ENCODE results near the gene XPO6.

XPO6 gene

DNA sequence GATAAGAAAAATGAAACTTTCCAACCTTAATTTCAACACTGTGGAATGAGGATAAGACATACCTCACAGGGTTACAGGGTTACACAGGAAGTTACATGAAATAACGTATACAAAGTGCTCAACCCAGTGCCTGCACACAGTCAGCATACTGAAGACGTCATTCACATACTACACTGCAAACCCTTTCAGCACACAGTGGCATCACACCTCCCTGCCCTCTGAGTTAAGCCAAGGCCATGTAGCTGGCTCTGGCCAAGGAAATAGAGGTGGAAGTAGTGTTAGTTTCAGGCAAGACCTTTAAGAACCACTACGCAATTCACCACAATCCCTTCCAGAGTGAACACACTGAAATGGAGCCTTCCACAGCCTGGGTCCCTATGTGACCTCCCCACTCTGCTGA, 101.7 kb downstream of the XPO6 start:
- DNase-seq, result no peak

GRCh38 chr16:28108590-28109247, 103.0 kb downstream of the XPO6 start:
- DNase-seq, result no peak

DNA sequence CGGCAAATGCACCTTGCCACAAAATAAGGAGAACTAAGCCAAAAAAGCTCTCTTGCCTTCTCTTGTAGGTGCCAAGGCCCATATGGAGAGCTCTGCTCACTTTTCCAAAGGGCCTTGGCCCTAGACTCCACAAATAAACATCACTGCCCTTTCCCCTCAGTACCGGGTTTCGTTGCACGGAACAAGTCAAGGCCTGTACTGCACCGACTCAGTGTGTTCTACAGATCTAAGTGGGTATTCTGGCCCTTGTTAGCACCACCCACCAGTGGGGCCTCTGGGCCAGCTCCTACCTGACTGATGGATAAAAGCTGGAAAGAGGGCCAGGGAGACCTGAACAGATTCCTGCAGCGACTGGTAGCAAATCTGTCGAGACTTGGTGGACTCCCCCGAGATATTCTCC, 104.5 kb downstream of the XPO6 start:
- DNase-seq, result no peak

- DNase-seq, result no peak
Observed at GRCh38 chr16:28106467-28107215, 105.1 kb downstream of the XPO6 start.

GRCh38 chr16:28105954-28106353, 105.8 kb downstream of the XPO6 start:
- no peak for DNase-seq

DNA sequence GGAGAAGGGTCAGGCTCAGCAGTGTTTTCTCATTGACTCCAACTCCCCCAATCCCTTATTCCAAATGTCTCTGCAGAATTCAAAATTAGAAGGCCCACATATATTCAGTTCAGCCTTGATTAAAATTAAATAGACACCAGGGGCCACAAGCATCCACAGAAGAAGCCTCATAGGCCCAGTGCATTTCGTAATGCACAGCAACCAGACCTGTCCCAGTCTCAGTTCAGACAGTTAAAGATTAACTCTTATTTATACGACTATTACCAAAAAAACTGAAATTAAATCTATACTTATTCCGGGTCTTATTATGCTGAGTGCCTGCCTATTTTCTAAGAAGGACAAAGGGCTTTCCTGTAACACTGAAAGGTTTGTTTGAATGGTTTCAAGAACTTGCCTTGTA, 106.5 kb downstream of the XPO6 start:
- DNase-seq, result no peak

- DNase-seq, result no peak
Observed at GRCh38 chr16:28104404-28104803, 107.4 kb downstream of the XPO6 start.

DNA sequence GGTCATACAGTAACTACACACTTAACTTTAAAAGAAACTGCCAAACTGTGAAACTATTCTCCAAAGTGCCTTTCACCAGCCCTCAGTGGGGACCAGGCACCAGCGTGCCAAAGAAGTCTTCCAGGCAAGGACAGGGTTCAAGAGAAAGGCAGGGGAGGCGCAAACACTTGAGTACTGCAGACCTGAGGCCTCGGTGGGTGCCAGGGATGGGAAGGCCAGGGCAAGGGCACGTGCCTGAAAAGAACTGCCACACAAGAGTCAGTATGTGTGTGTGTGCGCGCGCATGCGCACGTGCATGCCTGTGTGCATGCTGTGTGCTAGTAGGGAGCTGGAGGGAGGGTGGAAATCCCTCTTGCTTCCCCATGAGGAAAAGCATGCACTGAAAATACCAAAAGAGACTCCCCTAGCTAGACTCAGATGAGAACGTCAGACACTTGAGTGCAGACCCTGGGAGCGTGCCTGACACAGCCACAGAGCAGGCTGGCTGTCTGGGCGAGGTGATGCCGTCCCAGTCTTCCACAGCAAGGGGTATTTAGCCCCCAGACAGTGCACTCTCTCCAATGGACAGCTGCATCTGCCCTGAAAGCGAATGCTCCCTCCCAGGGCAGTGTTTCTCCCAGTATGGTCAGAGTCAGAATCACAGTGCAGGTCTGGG, 108.1 kb downstream of the XPO6 start:
- no peak for DNase-seq

GRCh38 chr16:28101533-28101890, 110.3 kb downstream of the XPO6 start:
- no peak for DNase-seq

DNA sequence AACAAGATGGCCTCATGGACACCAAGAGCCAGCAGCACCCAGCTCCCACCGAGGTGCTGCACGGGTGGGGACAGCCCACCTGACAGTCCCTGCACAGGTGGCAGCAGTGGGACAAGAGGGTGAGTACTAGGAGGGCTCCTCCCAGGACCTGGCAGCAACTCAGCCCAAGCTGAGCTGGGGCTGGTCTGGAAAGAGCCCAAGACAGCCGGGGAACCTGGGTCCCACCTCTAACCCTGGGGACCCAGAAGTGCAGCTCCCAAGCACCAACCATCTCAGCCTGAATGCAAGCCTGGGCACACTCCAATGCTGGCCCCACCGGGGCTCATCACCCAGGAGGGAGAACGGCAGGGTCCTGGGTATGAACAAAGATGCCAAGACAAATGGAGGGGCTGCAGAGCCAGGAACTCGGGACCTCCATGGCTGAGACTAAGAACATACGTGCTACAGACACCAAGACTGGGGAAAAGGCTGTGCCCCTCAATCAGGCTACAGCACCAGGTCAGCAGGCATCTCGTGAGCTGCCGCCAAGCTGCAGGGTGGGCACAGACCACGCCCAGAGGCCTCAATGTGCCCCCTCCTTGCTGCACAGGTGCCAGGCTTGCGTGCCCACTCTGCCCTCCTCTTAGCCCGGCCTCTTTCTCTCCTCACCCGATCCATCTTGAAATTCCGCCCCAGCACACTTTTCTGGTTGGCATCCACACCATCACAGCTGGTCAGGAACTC, 110.8 kb downstream of the XPO6 start:
- DNase-seq, result no peak

GRCh38 chr16:28098959-28099945, 112.5 kb downstream of the XPO6 start:
- DNase-seq, result no peak

DNA sequence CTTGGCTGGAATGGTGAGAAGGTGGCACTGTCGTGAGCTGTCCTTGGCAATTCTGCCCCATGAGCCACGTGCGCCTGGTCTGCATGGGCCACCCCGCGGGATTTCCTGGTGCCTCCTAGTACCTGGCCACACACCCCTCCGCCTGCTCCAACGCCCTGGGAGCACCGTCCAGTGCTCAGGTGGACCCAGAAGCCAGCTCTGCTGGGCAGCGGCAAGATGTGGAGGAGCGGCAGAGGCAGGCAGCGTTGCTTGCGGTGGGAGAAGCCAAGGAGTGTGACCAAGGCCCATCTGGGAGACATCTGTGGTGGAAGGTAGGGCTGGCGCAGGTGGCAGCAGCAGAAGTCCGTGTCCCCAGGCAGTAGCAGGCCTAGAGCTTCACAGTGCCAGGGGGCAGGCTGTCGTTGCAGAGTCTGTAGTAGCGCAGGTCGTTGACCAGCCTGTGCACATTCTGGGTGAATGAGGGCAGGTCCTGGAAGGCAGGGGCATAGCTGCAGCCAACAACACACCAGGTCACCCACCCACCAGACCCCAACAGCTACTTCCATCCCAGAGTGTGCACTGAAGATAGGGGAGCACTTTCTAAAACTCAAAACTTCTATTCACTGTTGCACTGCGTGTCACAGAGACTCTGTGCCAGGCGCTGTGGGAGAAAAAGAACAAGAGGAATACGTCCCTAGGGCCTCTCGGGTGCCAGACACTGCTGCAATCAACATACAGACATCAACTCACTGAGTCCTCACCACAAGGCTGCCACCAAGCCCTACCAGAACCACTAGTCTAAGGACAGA, 113.4 kb downstream of the XPO6 start:
- no peak for DNase-seq

DNA sequence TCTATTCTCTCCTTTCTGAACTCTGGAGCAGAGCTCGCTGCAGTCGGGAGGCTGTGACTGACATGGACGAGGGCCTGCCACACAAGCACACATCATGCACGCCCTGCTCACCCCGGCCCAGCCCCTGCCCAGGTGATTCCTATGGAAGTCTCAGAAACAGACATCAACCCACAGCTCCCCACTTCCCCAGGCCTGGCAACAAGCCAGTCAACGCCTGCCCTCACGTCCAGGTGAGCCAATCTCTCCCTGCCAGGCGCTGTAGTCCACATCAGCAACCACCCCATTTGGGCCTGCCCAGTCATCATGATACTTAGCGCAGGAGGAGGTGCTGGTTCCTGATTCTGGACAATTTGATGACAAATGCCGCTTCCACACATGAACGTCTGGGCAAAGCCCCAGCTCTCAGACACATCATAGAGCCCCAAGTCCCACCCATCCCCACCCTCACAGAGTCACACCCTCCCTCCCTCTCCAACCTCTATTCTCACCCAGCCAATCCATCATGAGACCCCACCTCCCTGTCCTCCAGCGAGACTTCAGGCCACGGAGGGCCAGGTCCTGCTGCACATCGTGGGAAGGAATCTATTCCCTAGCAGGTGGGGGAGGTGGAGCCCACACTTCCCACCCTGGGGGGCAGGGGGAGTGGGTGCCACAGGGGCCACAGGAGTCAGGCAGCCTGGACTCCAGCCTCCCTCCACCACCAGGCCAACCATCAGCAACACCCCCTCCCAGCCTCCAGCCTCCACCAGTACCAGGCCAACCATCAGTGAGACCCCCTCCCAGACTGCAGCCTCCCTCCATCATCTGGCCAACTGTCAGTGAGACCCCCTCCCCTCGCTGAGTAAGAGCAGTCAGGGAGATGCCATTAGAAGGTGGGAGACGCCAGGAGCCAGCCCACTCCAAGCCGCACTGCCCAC, 114.5 kb downstream of the XPO6 start:
- DNase-seq, result no peak

GRCh38 chr16:28093385-28093725, 118.4 kb downstream of the XPO6 start:
- no peak for DNase-seq

DNA sequence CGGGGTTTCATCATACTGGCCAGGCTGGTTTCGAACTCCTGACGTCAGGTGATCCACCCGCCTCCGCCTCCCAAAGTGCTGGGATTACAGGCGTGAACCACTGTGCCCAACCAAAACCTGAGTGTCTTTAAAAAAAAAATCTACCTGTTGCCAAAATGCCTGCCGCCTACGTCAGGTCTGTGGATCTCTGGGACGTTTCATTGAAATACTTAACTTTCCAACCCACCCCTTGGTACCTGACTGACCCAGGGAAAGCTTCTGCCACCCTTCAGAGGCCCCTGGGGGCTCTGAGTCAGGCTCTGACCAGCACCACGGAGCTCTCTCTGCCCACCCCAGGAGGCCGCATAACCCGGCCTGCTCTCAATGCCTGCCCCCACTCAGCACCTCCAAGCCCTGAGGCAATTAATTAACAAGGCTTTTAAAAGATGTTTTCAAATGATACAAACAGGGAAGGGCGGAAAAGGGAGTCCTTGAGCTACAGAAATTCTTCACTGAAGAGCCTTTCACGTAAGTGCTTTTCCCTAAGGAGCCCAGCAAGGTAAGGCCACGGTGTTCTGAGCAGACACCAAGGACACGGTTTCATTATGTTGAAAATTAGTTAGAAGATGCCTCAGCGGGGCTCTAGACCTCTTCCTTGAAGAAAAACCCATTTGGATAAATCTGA, 118.9 kb downstream of the XPO6 start:
- DNase-seq, result no peak

DNA sequence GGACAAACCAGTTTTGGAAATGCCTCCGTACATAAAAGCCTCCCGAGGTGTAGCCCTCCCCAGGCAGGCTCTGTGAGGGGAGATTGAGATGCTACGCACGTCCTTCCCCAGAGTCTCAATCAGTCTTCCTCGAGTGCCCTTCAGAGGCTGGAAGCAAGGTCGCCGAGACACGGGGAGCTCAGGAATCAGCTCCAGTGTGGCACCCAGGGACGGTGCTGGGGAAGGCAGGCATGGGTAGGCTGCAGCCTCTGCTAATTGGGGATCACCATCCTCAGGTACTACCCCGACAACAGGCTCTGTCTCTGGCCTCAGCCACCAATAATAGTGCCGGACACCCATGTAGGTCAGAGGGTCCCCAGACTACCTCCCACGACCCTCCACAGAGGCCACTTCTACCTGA, 120.1 kb downstream of the XPO6 start:
- DNase-seq, result no peak

GRCh38 chr16:28090646-28091377, 121.0 kb downstream of the XPO6 start:
- DNase-seq, result no peak

- DNase-seq, result no peak
Observed at GRCh38 chr16:28089992-28090365, 121.8 kb downstream of the XPO6 start.
